Coronary artery (tissue), 2 donors: Measurements from ENCODE around the gene CYP4F22.
"Not testable (repeated sequence)": the region's sequence is repeated elsewhere in the genome, so short reads cannot be mapped to it uniquely, and the experiment has no call there.

Experiments
- DNase-seq: peaks from one replicate; pipeline ENCODE4 v3.0.0-alpha.2; 2017; ENCODE audit warnings: low spot score
- H3K27ac ChIP-seq, 2 donors: fragments of 200-600 bp; sonication (generic); one replicate each; pipeline ENCODE4 v1.5.1; 2016 to 2019
- H3K4me3 ChIP-seq: fragments of 200-600 bp; sonication (generic); 2 replicates; pipeline ENCODE4 v1.5.1; 2016; ENCODE audit warnings: mild to moderate bottlenecking, moderate library complexity
- TF ChIP-seq, protein P1 (sequence below): fragments of 200-600 bp; sonication (generic); IDR thresholded peaks from one replicate; pipeline ENCODE4 v1.5.1; 2019; ENCODE audit warnings: antibody characterized with exemption

The CYP4F22 gene

DNA sequence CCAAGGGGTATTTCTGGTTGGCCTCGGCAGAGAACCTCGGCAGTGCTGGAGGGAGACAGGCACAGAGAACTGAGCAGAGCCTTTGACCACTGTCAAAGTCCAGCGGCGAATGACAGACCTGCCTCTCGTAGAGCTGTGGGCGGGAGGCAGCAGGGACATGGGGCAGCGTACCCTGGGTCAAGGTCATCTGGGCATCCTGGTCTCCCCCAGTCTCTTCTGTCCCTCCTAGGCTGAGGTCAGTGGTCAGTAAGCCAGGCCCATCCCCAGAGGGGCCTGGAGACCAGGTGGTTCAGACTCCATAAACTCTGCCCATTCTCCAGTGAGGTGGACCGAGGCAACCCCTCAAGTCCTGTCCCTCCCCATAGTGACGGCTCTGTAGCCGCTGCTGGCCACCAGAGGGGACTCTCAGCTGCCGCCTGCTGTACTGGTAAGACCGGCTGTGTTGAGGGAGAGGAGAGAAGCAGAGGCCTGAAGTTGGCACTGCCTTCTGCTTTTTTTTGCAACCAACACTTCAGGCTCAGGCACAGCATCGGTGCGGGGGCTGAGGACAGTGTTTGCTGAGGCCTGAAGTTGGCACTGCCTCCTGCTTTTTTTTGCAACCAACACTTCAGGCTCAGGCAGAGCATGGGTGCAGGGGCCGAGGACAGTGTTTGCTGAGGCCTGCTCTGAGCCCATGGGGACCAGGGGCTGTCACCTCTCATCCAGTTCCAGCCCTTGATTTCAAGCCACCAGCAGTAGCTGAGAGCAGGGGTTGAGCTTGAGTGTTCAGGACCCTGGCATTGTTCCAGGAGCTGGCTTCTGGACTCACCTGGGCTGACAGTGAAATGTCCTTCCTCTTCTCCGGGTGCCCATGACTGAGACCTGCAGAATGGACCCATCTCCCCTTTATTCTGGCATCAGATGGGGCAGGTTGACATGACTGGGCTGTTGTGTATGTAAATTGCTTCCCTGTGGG is 28.7 kb upstream of the CYP4F22 start, which contains the start of gene PGLYRP2:
TSS of gene PGLYRP2 (minus strand) at position 111 of the 955 bp plus-strand sequence. CDS start 130 bp downstream, outside the sequence.
- H3K4me3 ChIP-seq, result no peak within 1 kb of the TSS
- H3K27ac ChIP-seq, result no peak within 1 kb of the TSS
- TF ChIP-seq, protein P1, sequence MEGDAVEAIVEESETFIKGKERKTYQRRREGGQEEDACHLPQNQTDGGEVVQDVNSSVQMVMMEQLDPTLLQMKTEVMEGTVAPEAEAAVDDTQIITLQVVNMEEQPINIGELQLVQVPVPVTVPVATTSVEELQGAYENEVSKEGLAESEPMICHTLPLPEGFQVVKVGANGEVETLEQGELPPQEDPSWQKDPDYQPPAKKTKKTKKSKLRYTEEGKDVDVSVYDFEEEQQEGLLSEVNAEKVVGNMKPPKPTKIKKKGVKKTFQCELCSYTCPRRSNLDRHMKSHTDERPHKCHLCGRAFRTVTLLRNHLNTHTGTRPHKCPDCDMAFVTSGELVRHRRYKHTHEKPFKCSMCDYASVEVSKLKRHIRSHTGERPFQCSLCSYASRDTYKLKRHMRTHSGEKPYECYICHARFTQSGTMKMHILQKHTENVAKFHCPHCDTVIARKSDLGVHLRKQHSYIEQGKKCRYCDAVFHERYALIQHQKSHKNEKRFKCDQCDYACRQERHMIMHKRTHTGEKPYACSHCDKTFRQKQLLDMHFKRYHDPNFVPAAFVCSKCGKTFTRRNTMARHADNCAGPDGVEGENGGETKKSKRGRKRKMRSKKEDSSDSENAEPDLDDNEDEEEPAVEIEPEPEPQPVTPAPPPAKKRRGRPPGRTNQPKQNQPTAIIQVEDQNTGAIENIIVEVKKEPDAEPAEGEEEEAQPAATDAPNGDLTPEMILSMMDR, result no peak
- DNase-seq, result no peak

DNA sequence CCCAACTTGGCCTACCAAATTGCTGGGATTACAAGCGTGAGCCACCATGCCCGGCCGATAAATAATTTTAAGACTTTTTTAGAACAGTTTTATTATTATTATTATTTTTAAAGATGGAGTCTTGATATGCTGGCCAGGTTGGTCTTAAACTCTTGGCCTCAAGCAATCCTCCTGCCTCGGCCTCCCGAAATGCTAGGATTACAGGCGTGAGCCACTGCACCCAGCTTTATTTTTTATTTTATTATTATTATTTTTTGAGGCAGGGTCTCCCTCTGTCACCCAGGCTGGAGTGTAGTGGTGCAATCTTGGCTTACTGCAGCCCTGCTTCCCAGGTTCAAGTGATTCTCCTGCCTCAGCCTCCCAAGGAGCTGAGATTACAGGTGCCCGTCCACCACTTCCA is 27.3 kb upstream of the CYP4F22 start:
- H3K27ac ChIP-seq, H3K4me3 ChIP-seq, DNase-seq: not testable (repeated sequence)

GRCh38 chr19:15485768-15486167 is 22.6 kb upstream of the CYP4F22 start:
- DNase-seq, H3K27ac ChIP-seq, H3K4me3 ChIP-seq: not testable (repeated sequence)

- H3K4me3 ChIP-seq, result no peak overlapping the region
- DNase-seq, result no peak
- H3K27ac ChIP-seq, result no peak overlapping the region
- TF ChIP-seq, protein P1, result no peak
Measured at GRCh38 chr19:15487038-15487437, 21.3 kb upstream of the CYP4F22 start.

DNA sequence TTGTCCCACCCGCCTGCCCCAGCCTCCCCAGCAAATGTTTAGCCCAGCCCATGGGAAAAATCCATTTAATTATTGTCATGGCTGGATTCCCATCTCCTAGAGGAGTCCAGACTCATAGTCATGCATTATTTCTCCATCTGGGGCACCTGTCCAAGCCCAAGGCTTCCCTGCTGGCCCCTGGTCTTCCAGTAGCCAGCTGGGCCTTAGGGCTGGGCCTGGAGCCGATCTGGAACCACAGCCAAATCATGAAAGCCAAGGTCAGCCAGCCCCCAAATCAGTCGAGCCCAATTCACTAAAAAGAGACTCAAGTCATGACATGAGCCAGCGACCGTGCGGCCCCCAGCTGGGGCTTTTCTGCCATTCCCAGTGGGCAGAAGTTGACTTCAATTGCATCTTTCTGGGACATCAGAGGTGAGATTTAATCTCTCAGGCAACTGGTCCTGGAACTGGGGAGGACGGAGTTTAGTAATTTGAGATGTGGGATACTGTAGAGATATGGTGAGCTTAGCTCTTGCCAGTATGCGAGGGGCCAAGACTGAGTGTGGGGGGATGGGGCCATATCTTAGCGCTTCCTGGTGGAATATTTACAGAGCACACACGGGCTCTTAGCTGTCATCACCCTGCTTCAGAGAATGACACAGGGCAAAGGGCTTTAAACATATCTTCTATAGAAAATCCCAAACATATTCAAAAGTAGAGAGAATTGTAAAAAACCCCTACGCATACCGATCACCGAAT is 19.7 kb upstream of the CYP4F22 start:
- Histone ChIP-seq H3K27ac (no peak overlapping the region), H3K4me3 (no peak overlapping the region)
- TF ChIP-seq, protein P1, result no peak
- no peak for DNase-seq

DNA sequence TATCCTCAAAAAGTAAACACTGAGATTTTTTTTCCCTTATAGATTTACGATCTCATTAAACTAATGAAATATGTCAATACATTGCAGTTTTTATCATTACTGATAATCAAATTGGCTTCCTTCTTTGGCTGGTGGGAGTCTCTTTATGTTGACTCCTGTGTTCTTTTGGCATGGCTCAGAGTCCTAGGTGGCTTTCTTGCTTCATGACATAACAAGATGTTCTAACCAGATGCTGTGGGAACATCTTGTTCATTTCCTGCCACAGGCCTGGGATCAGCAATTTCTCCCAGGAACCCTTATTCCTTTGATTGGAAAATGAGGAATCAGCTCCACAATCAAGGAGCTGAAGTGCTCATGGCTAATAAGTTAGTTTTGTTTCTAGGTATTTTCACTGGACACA is 13.2 kb upstream of the CYP4F22 start:
- no peak for DNase-seq
- H3K4me3 ChIP-seq, result no peak overlapping the region
- H3K27ac ChIP-seq, result no peak overlapping the region
- TF ChIP-seq, protein P1, result no peak

- H3K4me3 ChIP-seq, result no peak overlapping the region
- no peak for DNase-seq
- H3K27ac ChIP-seq, result no peak overlapping the region
- TF ChIP-seq, protein P1, result no peak
Measured at GRCh38 chr19:15498156-15498858, 10.0 kb upstream of the CYP4F22 start.
